Amygdala (tissue), 56 donors: ENCODE results near the gene TUBB4B.

Experiments used
- DNase-seq, 56 donors: peaks; one replicate each; lab custom pipeline; 2025; lab: John Stamatoyannopoulos, UW

The TUBB4B gene

DNA sequence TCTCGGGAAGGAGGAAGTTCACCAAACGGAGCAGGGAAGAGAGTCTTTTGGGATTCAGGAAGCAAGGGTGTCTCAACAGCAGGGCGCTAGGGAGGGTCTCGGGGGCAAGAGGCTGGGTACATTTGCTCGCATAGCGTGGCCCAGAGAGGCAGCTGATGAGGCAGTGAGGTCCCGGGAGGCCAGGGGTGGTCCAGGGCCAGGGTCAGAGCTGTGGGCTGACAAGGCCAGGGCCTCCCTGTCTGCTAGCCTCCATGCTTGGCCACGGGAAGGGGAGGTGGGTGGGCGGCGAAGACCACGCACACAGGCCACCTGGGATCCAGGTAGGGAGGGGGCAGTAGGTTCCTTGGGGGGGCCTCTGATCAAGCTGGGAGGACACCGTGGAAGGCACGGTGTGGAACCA lies 29.6 kb upstream of the TUBB4B start:
- DNase-seq, result no peak

DNA sequence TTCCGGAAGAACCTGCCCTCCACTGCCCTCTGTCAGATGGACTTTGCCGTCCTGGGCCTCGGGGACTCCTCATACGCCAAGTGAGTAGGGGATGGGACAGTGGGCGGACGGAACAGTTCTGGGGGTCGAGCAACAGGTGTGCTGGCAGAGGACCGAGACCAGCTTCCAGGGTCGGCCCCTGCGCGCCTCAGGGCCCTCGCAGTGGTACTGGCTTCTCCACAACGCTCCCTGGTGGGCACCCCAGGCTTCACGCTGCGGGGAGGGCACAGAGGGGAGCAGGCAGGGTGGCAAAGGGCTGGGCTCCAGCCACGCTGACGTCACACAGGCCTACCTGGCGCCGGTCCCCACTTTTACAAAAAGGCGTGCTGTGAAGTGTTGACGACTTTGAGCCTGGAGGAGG lies 28.6 kb upstream of the TUBB4B start:
- no peak for DNase-seq

DNA sequence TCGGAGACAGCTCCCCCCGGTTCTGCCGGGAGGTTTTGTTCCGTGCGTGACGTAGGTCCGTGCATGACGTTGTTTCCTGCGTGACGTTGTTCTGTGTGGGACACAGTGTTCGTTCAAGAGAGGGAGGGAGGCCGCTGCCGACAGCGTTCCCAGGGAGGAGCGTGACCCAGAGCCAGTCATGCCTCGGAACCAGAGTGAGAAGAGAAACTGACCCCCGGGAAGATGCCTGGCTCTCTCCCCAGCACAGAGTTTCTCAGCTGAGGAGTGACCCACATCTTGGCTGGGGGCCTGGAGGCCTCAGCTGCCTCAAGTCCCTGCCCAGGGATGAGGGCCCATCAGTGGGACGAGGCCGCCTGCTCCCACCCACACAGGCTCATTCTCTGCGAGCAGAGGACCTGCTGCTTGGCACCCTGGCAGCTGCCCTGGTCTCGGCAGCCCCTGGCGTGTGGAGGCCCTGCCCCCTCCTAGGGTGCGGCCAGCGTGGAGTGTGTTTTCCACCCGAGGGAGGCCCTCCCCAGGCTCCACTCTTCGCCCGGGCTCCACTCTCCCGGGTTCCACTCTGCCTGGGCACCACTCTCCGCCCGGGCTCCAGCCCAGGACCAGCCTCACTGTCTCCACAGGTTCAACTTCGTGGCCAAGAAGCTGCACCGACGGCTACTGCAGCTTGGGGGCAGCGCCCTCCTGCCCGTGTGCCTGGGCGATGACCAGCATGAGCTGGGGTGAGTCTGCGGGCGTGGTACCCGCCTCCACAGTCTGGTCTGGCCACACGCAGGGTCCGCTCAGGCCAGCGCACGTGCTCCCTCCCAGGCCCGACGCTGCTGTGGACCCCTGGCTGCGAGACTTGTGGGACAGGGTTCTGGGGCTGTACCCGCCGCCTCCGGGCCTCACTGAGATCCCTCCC lies 27.7 kb upstream of the TUBB4B start:
- DNase-seq, result peak in 14 of 56 donors; percentile 22 to 81 (median 48)

DNA sequence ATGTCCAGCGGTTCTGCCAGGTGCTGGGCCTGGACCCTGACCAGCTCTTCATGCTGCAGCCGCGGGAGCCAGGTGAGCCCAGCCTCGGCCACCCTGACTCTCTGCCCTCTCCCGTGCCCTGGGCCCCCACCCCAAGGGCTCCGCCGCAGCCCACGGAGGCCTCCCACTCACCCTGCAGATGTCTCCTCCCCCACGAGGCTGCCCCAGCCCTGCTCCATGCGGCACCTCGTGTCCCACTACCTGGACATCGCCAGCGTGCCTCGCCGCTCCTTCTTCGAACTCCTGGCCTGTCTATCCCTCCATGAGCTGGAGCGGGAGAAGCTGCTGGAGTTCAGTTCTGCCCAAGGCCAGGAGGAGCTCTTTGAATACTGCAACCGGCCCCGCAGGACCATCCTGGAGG lies 26.5 kb upstream of the TUBB4B start:
- no peak for DNase-seq

DNA sequence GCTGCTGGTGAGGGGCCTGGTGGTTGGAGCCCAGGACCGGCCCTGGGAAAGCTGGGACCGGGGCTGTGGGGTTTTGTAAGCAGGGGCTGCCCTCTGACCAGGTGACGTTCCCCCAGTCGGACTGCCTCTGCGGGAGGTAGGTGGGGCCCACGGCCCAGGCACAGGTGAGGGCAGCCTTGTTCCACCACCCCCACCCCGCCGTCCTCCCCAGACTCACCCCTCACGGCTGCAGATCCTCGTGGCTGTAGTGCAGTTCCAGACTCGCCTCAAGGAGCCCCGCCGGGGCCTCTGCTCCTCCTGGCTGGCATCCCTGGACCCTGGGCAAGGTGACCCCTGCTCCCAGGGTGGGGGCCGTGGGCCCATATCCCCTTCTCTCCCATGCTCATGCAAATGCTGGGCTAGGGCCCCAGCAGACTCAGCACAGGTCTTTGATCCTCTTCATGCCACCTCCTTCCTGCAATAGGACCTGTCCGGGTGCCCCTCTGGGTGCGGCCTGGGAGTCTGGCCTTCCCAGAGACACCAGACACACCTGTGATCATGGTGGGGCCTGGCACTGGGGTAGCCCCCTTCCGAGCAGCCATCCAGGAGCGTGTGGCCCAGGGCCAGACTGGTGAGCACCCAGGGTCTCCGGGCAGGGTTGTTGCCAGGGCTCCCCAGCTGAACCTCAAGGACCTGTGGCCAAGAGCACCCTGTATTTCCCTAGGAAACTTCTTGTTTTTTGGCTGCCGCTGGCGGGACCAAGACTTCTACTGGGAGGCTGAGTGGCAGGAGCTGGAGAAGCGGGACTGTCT lies 25.7 kb upstream of the TUBB4B start:
- DNase-seq, result no peak

DNA sequence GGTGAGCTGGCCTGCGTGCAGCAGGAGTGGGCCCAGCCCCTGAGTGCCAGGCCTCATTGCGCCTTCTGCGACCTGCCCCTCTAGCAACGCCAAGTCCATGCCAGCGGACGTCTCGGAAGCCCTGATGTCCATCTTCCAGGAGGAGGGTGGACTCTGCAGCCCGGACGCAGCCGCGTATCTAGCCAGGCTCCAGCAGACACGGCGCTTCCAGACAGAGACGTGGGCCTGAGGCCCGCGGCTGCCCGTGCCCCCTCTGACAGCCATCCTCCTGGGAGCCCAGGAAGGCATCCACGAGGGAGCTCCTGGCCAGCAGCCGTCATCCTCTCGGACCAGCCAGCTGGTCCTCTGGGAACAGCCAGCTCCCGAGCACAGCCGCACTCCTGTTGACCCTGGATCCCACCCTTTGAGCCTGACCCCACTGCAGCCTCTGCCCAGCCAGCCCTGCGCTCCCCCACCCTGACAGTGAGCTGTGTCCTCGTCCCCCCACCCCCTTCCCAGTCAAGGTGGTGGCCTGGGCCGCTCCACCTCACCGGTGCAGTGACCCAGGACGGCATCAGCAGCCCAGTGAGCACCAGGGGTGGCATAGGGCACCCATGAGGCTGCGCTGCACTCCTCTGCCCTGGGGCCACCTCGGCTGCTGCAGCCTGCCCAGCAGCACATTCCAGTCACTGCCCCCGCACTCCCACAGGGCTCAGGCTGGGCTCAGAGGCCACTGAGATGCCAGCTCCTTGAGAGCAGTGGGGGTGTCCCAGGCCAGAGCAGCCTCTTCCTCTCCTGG lies 24.7 kb upstream of the TUBB4B start:
- no peak for DNase-seq

DNA sequence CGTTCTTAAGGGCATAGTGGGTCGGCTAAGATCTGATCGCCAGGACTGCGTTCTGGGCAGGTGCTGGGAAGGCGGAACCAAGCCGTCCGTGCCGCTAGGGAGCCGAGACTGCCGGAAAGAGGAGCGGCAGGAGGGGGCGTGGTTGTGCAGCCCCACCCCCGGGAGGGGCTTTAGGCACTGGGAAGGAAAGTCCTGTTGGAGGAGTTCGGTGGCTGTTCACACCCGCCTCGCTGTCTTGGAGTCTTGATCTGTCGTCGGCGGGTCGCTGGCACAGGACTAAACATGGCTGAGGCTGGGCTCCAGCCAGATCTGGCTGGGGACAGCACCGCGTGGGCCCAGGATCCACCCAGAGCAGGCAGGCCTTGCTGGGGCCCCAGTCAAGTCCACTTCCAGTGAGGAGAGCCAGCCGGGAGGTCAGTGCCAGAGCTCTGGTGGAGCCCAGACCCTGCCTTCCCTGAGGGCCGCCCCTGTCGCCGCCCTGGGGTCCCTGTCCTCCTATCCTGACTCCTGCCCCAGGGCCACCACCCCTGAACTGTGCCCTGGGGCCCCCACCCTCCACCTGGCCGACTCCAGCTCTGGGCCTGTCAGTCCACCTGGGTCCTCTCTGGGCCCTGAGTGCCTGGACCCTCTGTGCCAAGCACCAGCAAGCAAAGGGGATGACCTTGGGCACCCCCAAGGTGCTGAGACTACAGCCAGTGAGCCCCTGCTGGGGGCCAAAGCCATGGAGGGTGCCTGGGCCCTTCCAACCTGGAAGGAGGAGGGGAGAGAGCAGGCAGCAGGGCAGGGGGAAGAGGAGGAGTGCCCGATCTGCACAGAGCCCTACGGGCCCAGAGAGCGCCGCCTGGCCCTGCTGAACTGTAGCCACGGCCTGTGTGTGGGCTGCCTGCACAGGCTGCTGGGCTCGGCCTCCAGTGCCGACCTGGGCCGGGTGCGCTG lies 23.5 kb upstream of the TUBB4B start:
- peak in 3 of 56 donors; percentile 16 to 27 (median 19) for DNase-seq

DNA sequence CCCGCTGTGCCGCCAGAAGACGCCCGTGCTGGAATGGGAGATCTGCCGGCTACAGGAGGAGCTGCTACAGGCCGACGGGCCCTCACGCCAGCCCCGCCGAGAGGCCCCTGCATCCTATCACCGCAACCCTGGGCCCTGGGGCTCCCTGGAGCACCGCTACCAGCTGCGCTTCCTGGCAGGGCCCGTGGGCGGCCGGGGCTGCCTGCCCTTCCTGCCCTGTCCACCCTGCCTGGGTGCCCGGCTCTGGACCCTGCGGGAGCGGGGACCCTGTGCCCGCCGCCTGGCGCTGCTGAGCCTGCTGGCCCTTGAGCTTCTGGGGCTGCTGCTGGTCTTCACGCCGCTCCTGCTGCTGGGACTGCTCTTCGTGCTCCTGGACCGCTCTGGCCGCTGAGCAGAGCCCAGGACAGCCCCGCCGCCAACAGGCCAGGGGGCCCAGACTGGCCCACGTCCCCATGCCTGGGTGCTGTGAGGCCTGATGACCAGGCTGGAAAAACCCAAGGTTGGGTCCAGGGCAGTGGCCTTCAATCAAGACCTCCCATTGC lies 22.8 kb upstream of the TUBB4B start:
- DNase-seq, result no peak

DNA sequence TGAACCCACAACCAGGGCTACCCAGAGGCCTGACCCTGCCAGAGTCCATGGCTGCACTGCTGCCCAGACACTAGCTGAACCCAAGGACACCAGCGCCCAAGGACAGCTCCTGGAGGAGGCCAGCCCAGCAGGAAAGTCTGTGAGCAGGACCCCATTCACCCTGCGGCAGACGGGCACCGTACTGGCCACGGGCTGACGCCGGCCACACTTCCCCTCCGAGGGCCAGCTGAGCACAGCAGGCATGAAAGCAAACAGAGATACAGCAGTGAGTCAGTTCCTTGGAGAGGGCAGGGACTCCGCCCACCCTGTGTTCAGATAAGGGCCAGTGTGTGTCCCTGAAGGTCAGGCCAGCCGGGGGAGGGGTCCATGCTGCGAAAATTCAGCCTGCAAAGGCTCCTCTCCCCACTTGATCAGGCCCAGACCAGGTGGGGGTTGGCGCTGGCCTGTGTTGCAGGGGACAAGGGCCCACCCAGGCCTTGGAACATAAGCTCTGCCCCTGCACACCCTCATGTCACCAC lies 22.3 kb upstream of the TUBB4B start:
- DNase-seq, result no peak

DNA sequence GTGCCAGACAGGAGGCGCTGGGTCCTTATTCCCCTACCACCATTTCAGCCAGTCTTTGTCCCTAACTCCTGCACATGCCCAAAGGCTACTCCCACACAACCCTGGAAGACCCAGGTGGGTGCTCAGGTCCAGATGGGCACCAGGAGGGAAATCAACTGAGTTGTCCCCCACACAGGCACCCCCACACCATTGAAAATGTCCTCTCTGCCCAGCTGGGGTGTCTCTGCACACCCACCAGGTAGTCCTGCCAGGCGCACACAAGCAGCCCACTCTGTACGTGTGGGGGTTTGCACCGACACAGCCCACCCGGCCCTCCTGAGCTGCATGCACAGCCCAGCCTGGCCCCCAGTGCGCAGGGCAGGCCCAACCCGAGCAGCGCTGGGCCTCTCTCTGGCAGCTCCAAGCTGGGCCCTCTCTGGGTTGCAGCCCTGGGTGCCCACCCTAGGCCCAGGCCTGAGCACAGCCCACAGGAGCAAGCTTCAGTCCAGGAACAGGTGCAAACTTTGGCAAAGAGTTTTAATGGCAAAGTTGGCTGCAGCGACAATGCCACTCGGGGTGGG lies 21.2 kb upstream of the TUBB4B start:
- no peak for DNase-seq

DNA sequence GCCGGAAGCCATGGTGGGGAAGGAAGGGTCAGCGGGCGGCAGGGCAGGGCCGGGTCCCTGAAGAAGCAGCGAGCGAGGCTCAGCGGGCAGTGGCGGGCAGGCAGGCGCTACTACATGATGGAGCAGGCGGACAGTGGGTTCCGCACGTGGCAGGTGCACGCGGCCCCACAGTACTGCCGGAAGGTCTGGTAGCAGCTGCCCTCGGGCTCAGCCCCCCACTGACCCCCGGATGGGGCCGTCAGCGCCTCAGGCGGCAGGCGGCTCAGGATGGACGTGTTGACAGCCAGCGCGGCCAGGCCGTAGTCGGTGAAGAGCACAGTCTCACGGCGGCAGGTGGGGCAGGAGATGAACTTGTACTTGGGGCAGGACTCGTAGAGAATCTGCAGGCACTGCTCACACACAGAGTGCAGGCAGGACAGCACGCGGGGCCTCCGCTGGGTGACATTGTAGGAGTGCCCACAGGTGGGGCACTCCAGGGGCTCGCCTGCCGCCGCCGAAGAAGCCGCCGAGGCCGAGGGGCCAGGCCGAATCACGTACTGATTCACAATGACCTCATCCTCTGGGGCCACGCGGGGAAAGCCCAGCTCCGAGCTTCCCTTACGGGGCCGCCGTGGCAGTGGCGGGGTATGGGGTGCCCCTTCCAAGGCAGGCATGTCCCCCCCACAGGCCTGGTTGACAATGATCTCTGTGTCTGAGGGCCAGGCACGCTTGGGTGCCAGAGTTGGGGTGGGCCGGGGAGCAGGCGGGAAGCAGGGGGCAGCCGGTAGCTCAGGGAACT lies 20.6 kb upstream of the TUBB4B start:
- DNase-seq, result no peak

DNA sequence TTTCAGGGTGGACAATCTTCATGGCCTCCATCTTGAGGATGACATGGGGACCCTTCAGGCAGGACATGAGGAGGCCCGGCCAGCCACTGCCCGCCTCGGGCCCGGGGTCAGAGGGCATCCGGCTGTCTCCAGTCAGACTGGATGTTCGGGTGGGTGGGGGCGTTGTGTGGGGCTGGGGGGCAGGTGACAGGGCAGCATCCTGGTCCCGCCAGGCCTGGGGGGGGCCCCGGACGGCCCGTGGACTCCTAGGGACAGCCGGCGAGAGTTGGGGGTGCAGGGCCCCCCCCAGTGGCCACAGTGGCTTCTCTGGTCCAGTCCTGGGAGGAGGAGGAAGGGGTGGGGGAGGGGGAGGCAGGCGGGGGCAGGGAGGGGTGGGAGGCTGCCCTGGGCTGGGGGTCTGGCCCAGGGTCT lies 20.0 kb upstream of the TUBB4B start:
- DNase-seq, result no peak

DNA sequence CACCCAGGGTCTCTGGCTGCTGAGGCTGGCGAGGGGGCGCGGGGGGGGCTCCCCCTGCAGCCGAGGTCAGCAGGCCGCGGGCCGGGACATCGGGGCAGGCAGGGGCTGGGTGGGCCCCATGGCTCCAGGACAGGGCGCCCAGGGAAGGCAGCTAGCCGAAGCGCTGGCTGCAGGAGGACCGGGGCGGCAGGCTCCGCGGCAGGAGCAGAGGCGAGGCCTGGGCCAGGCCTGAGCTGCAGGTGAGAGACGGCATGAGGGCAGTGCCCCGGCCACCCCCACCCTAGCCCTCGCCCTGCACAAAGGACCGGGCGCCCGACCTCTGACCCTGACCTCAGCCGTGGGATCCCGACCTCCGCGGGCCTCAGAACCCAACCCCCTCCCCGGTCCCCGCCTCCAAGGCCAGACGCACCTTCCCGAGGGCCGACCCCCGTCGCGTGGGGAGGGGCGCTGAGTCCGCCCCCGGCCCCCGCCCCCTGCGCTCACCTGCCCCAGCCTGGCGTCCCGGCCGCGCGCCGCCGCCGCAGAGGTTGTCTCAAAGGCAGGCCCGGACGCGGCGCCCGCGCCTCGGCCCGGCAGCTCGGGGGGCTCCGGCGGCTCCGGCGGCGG lies 19.5 kb upstream of the TUBB4B start:
- no peak for DNase-seq

DNA sequence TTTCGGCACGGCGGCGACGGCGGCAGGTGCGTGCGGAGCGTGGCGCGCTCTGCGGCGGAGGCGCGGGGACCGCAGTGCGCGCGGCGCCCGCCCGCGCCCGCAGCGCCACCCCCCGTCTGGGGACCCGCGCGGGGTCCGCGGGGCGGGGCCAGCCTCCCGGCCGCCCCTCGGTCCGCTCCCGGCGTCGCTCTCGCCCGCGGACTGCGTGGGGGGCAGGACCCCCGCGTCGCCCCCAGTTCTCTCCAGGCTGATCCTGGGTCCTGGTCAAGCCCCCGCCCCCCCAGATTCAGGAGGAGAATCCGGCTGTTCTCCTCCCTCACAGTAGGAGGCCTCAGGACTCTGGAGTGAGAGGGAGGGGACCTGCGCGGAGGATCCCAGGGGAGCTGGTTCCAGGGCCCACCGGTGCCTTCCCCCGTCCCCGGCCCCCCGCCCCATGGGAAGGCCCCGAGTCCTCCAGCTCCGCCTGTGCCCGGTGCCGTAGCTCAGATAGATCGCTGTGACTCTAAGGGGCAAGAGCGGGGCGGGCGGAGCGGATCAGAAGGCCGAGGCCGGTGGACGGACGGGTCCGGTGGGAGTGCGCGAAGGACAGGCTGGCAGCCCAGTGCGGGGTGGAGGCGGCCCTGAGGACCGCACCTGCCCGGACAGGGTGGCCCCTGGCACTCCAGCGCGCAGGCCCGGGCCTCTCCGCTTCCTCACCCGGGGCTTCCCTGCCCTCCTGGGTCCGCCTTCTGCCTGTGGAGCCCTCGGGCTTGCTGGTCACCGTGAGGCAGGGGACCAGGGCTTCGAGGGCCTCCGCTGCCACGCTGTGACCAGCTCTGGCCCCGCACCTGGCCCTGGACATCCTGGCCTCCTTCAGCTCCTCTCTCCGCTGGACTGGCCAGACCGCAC lies 18.7 kb upstream of the TUBB4B start, which contains the start of gene RNF208:
Gene RNF208, minus strand, starts transcription at position 51 of the 888 bp plus-strand sequence. CDS start 1,028 bp downstream, outside the sequence.
- peak in 8 of 56 donors; percentile 24 to 62 (median 46) for DNase-seq

DNA sequence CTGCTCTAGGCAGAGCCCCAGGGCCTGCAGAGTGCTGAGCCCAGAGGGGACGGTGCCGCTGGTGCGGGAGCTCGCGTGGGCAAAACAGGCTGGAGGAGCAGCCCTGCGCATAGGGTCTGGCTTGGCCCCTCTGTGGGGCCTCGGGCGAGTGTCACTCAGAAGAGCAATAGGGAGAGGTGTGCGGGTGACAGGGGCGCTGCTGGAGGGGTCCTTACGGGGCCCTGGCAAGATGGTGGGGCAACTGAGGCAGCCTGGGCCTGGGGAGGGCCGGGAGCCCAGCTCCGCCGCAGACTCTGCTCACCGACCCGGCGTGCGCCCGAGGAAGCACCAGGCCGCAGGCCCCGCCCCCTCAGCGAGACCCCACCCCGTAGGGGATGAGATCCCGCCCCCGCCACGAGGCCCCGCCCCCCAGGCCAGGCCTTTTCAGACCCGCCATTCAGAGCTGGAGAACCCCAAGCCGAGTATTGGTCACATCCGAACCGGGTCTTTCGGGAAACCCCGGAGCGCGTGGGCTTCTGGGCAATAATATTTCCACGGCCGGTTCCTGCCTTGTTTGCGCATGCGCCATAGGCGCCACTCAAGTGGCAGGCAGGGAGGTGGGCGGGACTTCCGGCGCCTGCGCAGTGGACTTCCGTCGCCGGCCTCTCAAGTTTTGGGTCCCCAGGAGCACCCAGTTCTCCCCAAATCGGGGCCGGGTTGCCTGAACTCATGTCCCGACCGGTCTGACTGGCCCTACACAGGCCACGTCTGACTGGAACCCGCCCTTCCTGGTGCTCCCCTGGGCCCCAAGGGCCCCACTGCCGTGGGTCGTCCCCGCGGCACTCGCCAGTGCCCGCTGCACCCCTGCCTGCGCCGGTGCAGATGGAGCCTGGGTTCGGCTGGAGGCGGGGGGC lies 17.8 kb upstream of the TUBB4B start:
- DNase-seq, result peak; percentile 76 to 100 (median 96)
